ENCODE results near the gene PAH. TPM values are rescaled to one million over a fixed set of nuclear protein-coding genes. Genes with fewer than 3 reads are reported as not detected.
"Not testable (repeated sequence)": the region's sequence is repeated elsewhere in the genome, so short reads cannot be mapped to it uniquely, and the experiment has no call there.

PAH gene
- total RNA-seq, 4 donors from 2014 or later, result not detected

DNA sequence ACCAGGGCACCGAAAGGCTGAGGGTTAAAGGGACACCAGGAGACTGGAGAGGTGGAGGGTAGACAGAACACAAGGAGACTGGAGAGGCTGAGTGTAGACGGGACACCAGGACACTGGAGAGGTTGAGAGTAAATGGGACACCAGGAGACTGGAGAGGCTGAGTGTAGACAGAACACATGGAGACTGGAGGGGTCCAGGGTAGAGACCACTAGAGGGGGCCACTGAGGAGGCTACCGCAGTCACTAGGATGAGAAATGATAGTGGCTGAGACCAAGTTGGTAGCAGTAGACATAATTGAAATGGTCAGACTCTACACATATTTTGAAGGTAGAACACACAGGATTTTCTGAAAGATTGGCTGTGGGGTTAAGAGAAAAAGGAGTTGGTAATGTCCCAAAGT is 68.2 kb downstream of the PAH start:
- Histone ChIP-seq H3K4me1 (no peaks in the 10 kb centered on the region), H3K36me3 (no peaks in the 10 kb centered on the region), H3K27me3 (no peaks in the 10 kb centered on the region), H3K27ac (no peak overlapping the region), H3K9me3 (no peaks in the 10 kb centered on the region), H3K4me3 (no peak overlapping the region)
- WGBS, 2 donors (ENCODE audit: low coverage in 1 of 2), result 91 to 100% methylated on average over 1 to 3 of the region's 3 CpGs
- TF ChIP-seq, protein P1, sequence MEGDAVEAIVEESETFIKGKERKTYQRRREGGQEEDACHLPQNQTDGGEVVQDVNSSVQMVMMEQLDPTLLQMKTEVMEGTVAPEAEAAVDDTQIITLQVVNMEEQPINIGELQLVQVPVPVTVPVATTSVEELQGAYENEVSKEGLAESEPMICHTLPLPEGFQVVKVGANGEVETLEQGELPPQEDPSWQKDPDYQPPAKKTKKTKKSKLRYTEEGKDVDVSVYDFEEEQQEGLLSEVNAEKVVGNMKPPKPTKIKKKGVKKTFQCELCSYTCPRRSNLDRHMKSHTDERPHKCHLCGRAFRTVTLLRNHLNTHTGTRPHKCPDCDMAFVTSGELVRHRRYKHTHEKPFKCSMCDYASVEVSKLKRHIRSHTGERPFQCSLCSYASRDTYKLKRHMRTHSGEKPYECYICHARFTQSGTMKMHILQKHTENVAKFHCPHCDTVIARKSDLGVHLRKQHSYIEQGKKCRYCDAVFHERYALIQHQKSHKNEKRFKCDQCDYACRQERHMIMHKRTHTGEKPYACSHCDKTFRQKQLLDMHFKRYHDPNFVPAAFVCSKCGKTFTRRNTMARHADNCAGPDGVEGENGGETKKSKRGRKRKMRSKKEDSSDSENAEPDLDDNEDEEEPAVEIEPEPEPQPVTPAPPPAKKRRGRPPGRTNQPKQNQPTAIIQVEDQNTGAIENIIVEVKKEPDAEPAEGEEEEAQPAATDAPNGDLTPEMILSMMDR (IDR thresholded peaks at IDR 0.05), result no peak
- no peak for TF ChIP-seq EP300 (IDR thresholded peaks at IDR 0.05; ENCODE audit: low read depth)
- TF ChIP-seq POLR2A (IDR thresholded peaks at IDR 0.05), result no peak
- no peak for TF ChIP-seq POLR2AphosphoS5 (IDR thresholded peaks at IDR 0.05)
- intact Hi-C loops (cut with DNase I; ENCODE audit: low total_unique reads) (no loop called here), in situ Hi-C loops (cut with MboI; ENCODE audit: low pct_ligation_motif_present in 1 of 4, low pct_unique_long_range_greater_than_20kb in 1 of 4, low sequenced_read_pairs in 3 of 4) (no loop called here)
- no peak for DNase-seq

DNA sequence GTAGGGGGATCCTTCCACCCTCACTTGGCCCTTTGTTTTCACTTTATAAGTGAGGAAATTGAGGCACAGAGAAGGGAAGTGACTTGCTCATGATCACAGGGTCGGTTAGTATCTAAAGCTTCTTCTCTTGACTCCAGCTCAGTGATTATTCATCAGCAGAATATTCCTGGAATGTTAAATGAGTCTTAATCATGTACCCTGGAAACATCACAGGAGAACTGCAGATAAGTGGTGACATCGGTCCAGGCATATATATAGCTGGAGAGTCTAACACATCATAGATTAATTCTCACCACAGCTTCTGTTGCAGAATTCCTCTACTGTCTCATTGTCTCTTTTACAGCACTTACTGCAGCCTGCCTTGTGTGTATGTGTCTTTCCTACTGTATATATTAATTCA is 69.9 kb downstream of the PAH start:
- H3K4me1 ChIP-seq, result no peaks in the 10 kb centered on the region
- H3K9me3 ChIP-seq, result no peaks in the 10 kb centered on the region
- TF ChIP-seq POLR2A (IDR thresholded peaks at IDR 0.05) (no peak), EP300 (IDR thresholded peaks at IDR 0.05; ENCODE audit: low read depth) (no peak), POLR2AphosphoS5 (IDR thresholded peaks at IDR 0.05) (no peak)
- TF ChIP-seq, protein P1 (IDR thresholded peaks at IDR 0.05), result no peak
- no peaks in the 10 kb centered on the region for H3K27me3 ChIP-seq
- in situ Hi-C loops (cut with MboI; ENCODE audit: low pct_ligation_motif_present in 1 of 4, low pct_unique_long_range_greater_than_20kb in 1 of 4, low sequenced_read_pairs in 3 of 4) (no loop called here), intact Hi-C loops (cut with DNase I; ENCODE audit: low total_unique reads) (no loop called here)
- no peak for DNase-seq
- no peak overlapping the region for H3K4me3 ChIP-seq
- 68 to 75% methylated on average over 1 to 2 of the region's 2 CpGs for WGBS, 2 donors (ENCODE audit: low coverage in 1 of 2)
- no peak overlapping the region for H3K27ac ChIP-seq
- H3K36me3 ChIP-seq, result no peaks in the 10 kb centered on the region

DNA sequence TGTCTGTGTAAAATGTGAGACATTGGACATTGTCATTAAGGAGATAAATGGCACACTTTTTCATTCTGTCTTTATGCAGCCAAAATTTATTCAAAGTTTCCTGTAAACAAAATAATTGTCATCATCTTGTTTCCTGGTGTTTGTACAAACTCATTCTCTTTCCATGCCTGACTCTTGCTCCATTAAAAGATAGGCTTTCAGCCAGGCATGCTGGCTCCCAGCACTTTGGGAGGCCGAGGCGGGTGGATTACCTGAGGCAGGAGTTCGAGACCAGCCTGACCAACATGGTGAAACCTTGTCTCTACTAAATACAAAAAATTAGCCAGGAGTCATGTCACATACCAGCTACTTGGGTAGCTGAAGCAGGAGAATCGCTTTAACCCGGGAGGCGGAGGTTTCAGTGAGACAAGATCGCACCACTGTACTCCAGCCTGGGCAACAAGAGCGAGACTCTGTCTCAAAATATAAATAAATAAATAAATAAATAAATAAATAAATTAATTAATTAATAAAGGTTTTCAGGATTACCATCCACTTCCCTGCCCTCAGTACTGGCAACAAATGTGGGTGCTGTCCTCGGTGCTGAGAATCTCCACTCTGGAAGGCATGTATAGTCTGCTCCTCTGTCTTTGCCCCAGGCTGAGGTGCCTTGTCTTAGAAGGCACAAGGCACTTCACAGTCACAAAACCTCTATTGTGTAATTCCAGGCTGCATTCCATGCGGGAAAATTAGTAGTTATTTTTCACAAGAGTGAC is 83.2 kb downstream of the PAH start:
- no peaks in the 10 kb centered on the region for H3K36me3 ChIP-seq
- in situ Hi-C loops (cut with MboI; ENCODE audit: low pct_ligation_motif_present in 1 of 4, low pct_unique_long_range_greater_than_20kb in 1 of 4, low sequenced_read_pairs in 3 of 4) (no loop called here), intact Hi-C loops (cut with DNase I; ENCODE audit: low total_unique reads) (no loop called here)
- no peak overlapping the region for H3K27ac ChIP-seq
- no peak overlapping the region for H3K4me3 ChIP-seq
- no peaks in the 10 kb centered on the region for H3K4me1 ChIP-seq
- H3K27me3 ChIP-seq, result no peaks in the 10 kb centered on the region
- 74 to 75% methylated on average over 10 of the region's 10 CpGs for WGBS, 2 donors (ENCODE audit: low coverage in 1 of 2)
- no peak for DNase-seq
- TF ChIP-seq POLR2AphosphoS5 (IDR thresholded peaks at IDR 0.05), result no peak
- TF ChIP-seq EP300 (IDR thresholded peaks at IDR 0.05; ENCODE audit: low read depth), result no peak
- TF ChIP-seq POLR2A (IDR thresholded peaks at IDR 0.05), result no peak
- TF ChIP-seq, protein P1 (IDR thresholded peaks at IDR 0.05), result no peak
- H3K9me3 ChIP-seq, result no peaks in the 10 kb centered on the region

DNA sequence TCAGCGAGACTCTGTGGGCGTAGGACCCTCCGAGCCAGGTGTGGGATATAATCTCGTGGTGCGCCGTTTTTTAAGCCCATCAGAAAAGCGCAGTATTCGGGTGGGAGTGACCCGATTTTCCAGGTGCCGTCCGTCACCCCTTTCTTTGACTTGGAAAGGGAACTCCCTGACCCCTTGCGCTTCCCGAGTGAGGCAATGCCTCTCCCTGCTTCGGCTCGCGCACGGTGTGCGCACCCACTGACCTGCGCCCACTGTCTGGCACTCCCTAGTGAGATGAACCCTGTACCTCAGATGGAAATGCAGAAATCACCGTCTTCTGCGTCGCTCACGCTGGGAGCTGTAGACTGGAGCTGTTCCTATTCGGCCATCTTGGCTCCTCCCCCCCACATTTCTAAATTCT is 84.2 kb downstream of the PAH start:
- H3K4me1 ChIP-seq; in situ Hi-C loops (cut with MboI; ENCODE audit: low pct_ligation_motif_present in 1 of 4, low pct_unique_long_range_greater_than_20kb in 1 of 4, low sequenced_read_pairs in 3 of 4); DNase-seq; H3K27ac ChIP-seq; H3K9me3 ChIP-seq; H3K36me3 ChIP-seq; intact Hi-C loops (cut with DNase I; ENCODE audit: low total_unique reads); H3K4me3 ChIP-seq; H3K27me3 ChIP-seq: not testable (repeated sequence)
- WGBS, 2 donors (ENCODE audit: low coverage in 1 of 2), result 80 to 82% methylated on average over 4 to 24 of the region's 24 CpGs

All from transverse colon (tissue), 4 donors.